IMR-90 (cell line): ENCODE measurements around the gene SYAP1. TPM values are rescaled to one million over a fixed set of nuclear protein-coding genes. Genes with fewer than 3 reads are reported as not detected.

Experiments used
- ATAC-seq: fragments of 200-7000 bp; cut with Tn5 transposase; 2 replicates; pipeline ENCODE4 v1.9.1; 2020; ENCODE audit warnings: low read depth, mild to moderate bottlenecking, moderate library complexity
- BruUV-seq: library from RNA; stranded (reverse); fragments of 400-500 nt; replicated peaks from 2 replicates; lab custom pipeline; 2021; lab: Mats Ljungman, UMichigan
- CTCF ChIA-PET: fragments of 300-600 bp; formaldehyde crosslinking; extraction: SDS; loops from one replicate; lab custom pipeline; 2021; ENCODE audit warnings: antibody characterized with exemption; lab: Yijun Ruan, JAX
- POLR2A ChIA-PET: fragments of 300-600 bp; sonication (Branson Sonifier 250); formaldehyde crosslinking; loops from one replicate; lab custom pipeline; 2022; ENCODE audit warnings: antibody characterized with exemption; ENCODE audit not compliant: unreplicated experiment; lab: Charles Lee
- DNase-seq: peaks from one replicate; pipeline ENCODE4 v3.0.0; 2013
- H2AFZ ChIP-seq: replicated peaks from 2 replicates; pipeline ENCODE3; 2013; ENCODE audit warnings: low read length, mild to moderate bottlenecking; ENCODE audit not compliant: poor library complexity
- H2AK5ac ChIP-seq: 2 replicates; pipeline ENCODE4 v1.6.1; 2013; ENCODE audit warnings: low read depth, low read length, inconsistent platforms
- H2AK9ac ChIP-seq: replicated peaks from 2 replicates; pipeline ENCODE3; 2013; ENCODE audit warnings: mild to moderate bottlenecking, low read depth, low read length, moderate library complexity; ENCODE audit not compliant: poor library complexity
- H2BK120ac ChIP-seq: 2 replicates; pipeline ENCODE4 v1.6.1; 2013; ENCODE audit warnings: low read depth, low read length, inconsistent platforms
- H2BK15ac ChIP-seq: 3 replicates; pipeline ENCODE4 v1.6.1; 2013; ENCODE audit warnings: low read depth, low read length, inconsistent platforms
- H2BK20ac ChIP-seq: 2 replicates; pipeline ENCODE4 v1.6.1; 2013; ENCODE audit warnings: low read depth, mild to moderate bottlenecking, inconsistent platforms, low read length, moderate library complexity
- H2BK5ac ChIP-seq: 2 replicates; pipeline ENCODE4 v1.6.1; 2013; ENCODE audit warnings: mild to moderate bottlenecking, low read depth, low read length, inconsistent platforms; ENCODE audit not compliant: poor library complexity, severe bottlenecking
- H3K14ac ChIP-seq: replicated peaks from 2 replicates; pipeline ENCODE4 v1.6.1; 2013; ENCODE audit warnings: low read depth, low read length, inconsistent platforms
- H3K18ac ChIP-seq: 2 replicates; pipeline ENCODE4 v1.6.1; 2013; ENCODE audit warnings: low read depth, low read length, control low read depth
- H3K23ac ChIP-seq: 2 replicates; pipeline ENCODE4 v1.6.1; 2013; ENCODE audit warnings: low read depth, low read length, inconsistent platforms
- H3K27ac ChIP-seq: 2 replicates; pipeline ENCODE4 v1.5.1; 2013; ENCODE audit warnings: mild to moderate bottlenecking, control low read depth, low read length; ENCODE audit not compliant: insufficient read depth
- H3K27me3 ChIP-seq: 2 replicates; pipeline ENCODE4 v1.6.1; 2013; ENCODE audit warnings: low read length; ENCODE audit not compliant: control insufficient read depth, insufficient read depth
- H3K36me3 ChIP-seq: 2 replicates; pipeline ENCODE4 v1.6.1; 2013; ENCODE audit warnings: low read length, mixed read lengths; ENCODE audit not compliant: control insufficient read depth, insufficient read depth
- H3K4ac ChIP-seq: 2 replicates; pipeline ENCODE4 v1.6.1; 2013; ENCODE audit warnings: low read depth, low read length, inconsistent platforms
- H3K4me1 ChIP-seq: 2 replicates; pipeline ENCODE4 v1.6.1; 2013; ENCODE audit warnings: low read length, mixed read lengths; ENCODE audit not compliant: control insufficient read depth, insufficient read depth
- H3K4me2 ChIP-seq: 2 replicates; pipeline ENCODE4 v1.6.1; 2013; ENCODE audit warnings: low read depth, mild to moderate bottlenecking, control low read depth, low read length, moderate library complexity
- H3K4me3 ChIP-seq: 2 replicates; pipeline ENCODE4 v1.5.1; 2013; ENCODE audit warnings: low read depth, mild to moderate bottlenecking, control low read depth, low read length, moderate library complexity; ENCODE audit not compliant: insufficient read depth
- H3K56ac ChIP-seq: 2 replicates; pipeline ENCODE4 v1.6.1; 2013; ENCODE audit warnings: low read length, inconsistent platforms; ENCODE audit not compliant: insufficient read depth; ENCODE audit errors: extremely low read depth
- H3K79me1 ChIP-seq, 2 experiments: 2 replicates each; pipeline ENCODE4 v1.6.1; 2013; ENCODE audit warnings: low read length in 2 of 2, inconsistent platforms in 1 of 2, low read depth in 1 of 2
- H3K9ac ChIP-seq: 2 replicates; pipeline ENCODE4 v1.6.1; 2013; ENCODE audit warnings: low read depth, low read length, control low read depth
- H3K9me1 ChIP-seq: 2 replicates; pipeline ENCODE4 v1.6.1; 2013; ENCODE audit warnings: low read length, inconsistent platforms; ENCODE audit not compliant: insufficient read depth
- H3K9me3 ChIP-seq: 2 replicates; pipeline ENCODE4 v1.6.1; 2013; ENCODE audit warnings: low read length; ENCODE audit not compliant: control insufficient read depth, insufficient read depth
- H4K20me1 ChIP-seq: 2 replicates; pipeline ENCODE4 v1.6.1; 2013; ENCODE audit warnings: low read length, inconsistent platforms; ENCODE audit not compliant: insufficient read depth
- H4K5ac ChIP-seq: 2 replicates; pipeline ENCODE4 v1.6.1; 2013; ENCODE audit warnings: mild to moderate bottlenecking, low read depth, low read length, control low read depth
- H4K8ac ChIP-seq, 2 experiments: 2 replicates each; pipeline ENCODE4 v1.6.1; 2013; ENCODE audit warnings: low read depth in 2 of 2, low read length in 2 of 2, control low read depth in 1 of 2, inconsistent platforms in 1 of 2
- H4K91ac ChIP-seq: 2 replicates; pipeline ENCODE4 v1.6.1; 2013; ENCODE audit warnings: low read depth, low read length, inconsistent platforms; ENCODE audit not compliant: insufficient read depth
- CEBPB ChIP-seq: IDR thresholded peaks from 2 replicates; pipeline ENCODE4 v1.6.1; 2012; ENCODE audit warnings: low read depth, low read length, improper control_type of control experiment
- CHD1 ChIP-seq: IDR thresholded peaks from 2 replicates; pipeline ENCODE4 v1.6.1; 2012; ENCODE audit warnings: low read depth, low read length, improper control_type of control experiment
- WGBS, 2 experiments: methylation state at CpG; one replicate each; pipeline versions ENCODE4 v1.1.5 to v1.1.7; 2013; ENCODE audit warnings: missing lambda C conversion rate in 2 of 2; ENCODE audit not compliant: insufficient read length in 1 of 2; ENCODE audit errors: extremely low coverage in 2 of 2; 5-methylcytosine and 5-hydroxymethylcytosine counted together
- dilution Hi-C: fragments of 300-500 bp; cut with HindIII; formaldehyde crosslinking; loops from one replicate; pipeline ENCODE4 v1.14.3; 2018; ENCODE audit warnings: low sequenced_read_pairs; ENCODE audit not compliant: unreplicated experiment
- in situ Hi-C: fragments of 300-500 bp; cut with MboI; formaldehyde crosslinking; loops from 3 replicates; pipeline ENCODE4 v1.14.3; 2019; ENCODE audit warnings: low sequenced_read_pairs, inconsistent platforms, mixed read lengths
- intact Hi-C: fragments of 100-400 bp; cut with micrococcal nuclease; formaldehyde crosslinking; loops from 2 replicates; pipeline ENCODE4 v1.10.0; 2022
- polyA plus RNA-seq, 3 experiments: library from polyadenylated mRNA; depleted of rRNA; stranded (reverse); fragments of >200 nt; gene quantifications; 2 replicates each; pipeline ENCODE4 v1.2.3, GENCODE V29; 2012; ENCODE audit warnings: low replicate concordance in 1 of 3
- total RNA-seq: library from RNA; depleted of rRNA; stranded (reverse); fragments of >200 nt; gene quantifications from 2 replicates; pipeline ENCODE4 v1.2.3, GENCODE V29; 2012
- TF ChIP-seq, protein P1 (sequence below): fragments of 150-350 bp; IDR thresholded peaks from 2 replicates; pipeline ENCODE4 v1.6.1; 2017; ENCODE audit warnings: mild to moderate bottlenecking, antibody characterized with exemption, low read length, low read depth

The SYAP1 gene
- total and polyA plus RNA-seq, 2 of the 4 experiments (the other 2 are of a cell fraction) = 17.7 to 35.0 TPM

DNA sequence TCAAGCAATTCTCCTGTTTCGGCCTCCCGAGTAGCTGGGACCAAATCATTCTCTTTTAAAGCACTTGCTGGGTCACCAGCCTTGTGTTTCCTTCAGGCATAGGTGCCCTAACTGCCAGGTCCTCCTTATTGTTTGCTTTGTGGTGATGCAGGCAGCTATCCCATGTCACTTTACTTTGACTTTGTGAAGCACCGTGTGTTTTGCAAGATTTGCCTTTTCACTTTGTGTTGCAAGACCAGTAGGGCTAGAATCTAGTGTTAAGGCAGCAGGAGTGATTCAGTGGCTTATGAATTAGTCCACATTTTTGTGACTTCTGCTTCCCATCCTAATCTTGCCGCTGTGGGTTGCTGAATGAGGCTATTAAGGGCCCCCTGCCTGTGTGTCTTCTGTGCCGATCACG lies 20.2 kb downstream of the SYAP1 start:
- H2BK5ac ChIP-seq = no peak overlapping the region
- BruUV-seq = no TSS peak
- H3K4me1 ChIP-seq = no peaks in the 10 kb centered on the region
- no peak overlapping the region for H3K18ac ChIP-seq
- no peak overlapping the region for H3K14ac ChIP-seq
- ATAC-seq = no peak
- no peak overlapping the region for H2BK120ac ChIP-seq
- H3K9me3 ChIP-seq = no peaks in the 10 kb centered on the region
- H3K4ac ChIP-seq = no peak overlapping the region
- H3K9me1 ChIP-seq = no peaks in the 10 kb centered on the region
- H3K23ac ChIP-seq = no peak overlapping the region
- no peak overlapping the region for H3K4me3 ChIP-seq
- H2AK9ac ChIP-seq = no peak overlapping the region
- dilution Hi-C loops (no loop called here), in situ Hi-C loops (no loop called here), intact Hi-C loops (loop anchor here (2.0 kb wide), 1 partner anchor 51 kb away; no protein-coding TSS in a partner anchor)
- no peaks in the 10 kb centered on the region for H3K27me3 ChIP-seq
- H2AFZ ChIP-seq = no peak overlapping the region
- ChIA-PET POLR2A (no interaction called here), CTCF (no interaction called here)
- peaks cover 45% of the 10 kb centered on the region for H3K36me3 ChIP-seq
- peaks cover 4% of the 10 kb centered on the region; the same call in 1 of the 2 replicates for H4K20me1 ChIP-seq
- H2AK5ac ChIP-seq = no peak overlapping the region
- no peak for DNase-seq
- no peak overlapping the region for H2BK20ac ChIP-seq
- no peak overlapping the region for H3K4me2 ChIP-seq
- no peak overlapping the region for H3K27ac ChIP-seq
- H3K9ac ChIP-seq = no peak overlapping the region
- H3K79me1 ChIP-seq = peaks cover 0 to 4% of the 10 kb centered on the region in 2 experiments; a peak in 1 of 4 replicates
- WGBS, 2 experiments = 83% methylated on average over 5 of the region's 6 CpGs; no CpG with 5 or more reads in 1 of the 2 experiments
- H3K56ac ChIP-seq = no peak overlapping the region
- no peak overlapping the region for H4K91ac ChIP-seq
- no peak overlapping the region for H4K8ac ChIP-seq
- TF ChIP-seq CHD1 (no peak), CEBPB (peak; percentile 45)
- TF ChIP-seq, protein P1, sequence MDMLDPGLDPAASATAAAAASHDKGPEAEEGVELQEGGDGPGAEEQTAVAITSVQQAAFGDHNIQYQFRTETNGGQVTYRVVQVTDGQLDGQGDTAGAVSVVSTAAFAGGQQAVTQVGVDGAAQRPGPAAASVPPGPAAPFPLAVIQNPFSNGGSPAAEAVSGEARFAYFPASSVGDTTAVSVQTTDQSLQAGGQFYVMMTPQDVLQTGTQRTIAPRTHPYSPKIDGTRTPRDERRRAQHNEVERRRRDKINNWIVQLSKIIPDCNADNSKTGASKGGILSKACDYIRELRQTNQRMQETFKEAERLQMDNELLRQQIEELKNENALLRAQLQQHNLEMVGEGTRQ = no peak
- no peak overlapping the region for H4K5ac ChIP-seq
- no peak overlapping the region for H2BK15ac ChIP-seq
